Measurements from ENCODE around the gene LHB.
"Not testable (repeated sequence)": the region's sequence is repeated elsewhere in the genome, so short reads cannot be mapped to it uniquely, and the experiment has no call there.

Gene LHB

DNA sequence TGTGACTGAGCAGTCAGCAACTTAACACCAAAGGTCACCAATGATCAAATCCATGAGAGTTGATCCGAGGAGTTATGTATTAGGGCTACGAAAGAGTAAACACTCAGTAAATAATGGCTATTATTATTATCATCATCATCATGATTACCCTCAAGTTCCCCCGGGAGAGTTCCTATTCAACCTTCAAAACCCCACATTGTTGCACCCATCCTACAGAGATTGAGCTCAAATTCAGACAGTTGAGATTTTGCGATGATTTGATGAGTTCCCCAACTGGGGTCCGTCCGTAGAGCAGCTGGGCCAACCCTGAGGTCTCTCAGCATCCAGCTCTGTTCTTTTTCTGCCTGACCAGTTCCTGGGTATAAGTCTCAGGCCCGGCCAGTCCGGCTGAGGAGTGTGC, 21.2 kb upstream of the LHB start:
- not testable (repeated sequence) for DNase-seq (ENCODE audit: low read depth)

GRCh38 chr19:49036815-49037214, 19.9 kb upstream of the LHB start, which contains the start of gene CGB1:
TSS of gene CGB1 (minus strand) at chr19:49036895. CDS start at chr19:49036711, 184 bp downstream.
- DNase-seq (ENCODE audit: low read depth), result not testable (repeated sequence)

DNA sequence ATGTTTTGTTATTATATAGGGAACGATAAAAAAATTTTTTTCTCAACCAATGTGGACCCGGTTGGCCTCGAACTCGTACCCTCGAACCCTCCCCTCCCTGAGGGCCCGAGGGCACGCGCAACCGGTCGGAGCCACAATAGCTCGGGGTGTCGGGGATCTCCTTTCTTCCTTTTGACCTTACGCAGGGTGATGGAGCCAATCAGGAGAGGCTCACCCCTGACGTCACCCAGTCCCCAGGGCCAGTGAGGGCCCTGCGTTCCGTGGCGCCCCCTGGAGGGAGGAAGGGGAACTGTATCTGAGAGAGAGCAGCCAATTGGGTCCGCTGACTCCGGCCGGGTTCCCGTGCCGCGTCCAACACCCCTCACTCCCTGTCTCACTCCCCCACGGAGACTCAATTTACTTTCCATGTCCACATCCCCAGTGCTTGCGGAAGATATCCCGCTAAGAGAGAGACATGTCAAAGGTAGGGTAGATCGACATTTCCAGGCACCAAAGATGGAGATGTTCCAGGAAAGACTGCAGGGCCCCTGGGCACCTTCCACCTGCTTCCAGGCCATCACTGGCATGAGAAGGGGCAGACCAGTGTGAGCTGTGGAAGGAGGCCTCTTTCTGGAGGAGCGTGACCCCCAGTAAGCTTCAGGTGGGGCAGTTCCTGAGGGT, 14.9 kb upstream of the LHB start, which contains the start of gene CGB2:
CGB2 (plus strand) TSS at position 249 of the 660 bp plus-strand sequence; CDS start at position 455, 206 bp downstream.
- DNase-seq (ENCODE audit: low read depth), result not testable (repeated sequence)

- not testable (repeated sequence) for DNase-seq (ENCODE audit: low read depth)
These were observed 13.4 kb upstream of the LHB start for GRCh38 chr19:49030323-49030722.

GRCh38 chr19:49029749-49030148, 12.9 kb upstream of the LHB start:
- DNase-seq (ENCODE audit: low read depth), result not testable (repeated sequence)

GRCh38 chr19:49028686-49029085, 11.8 kb upstream of the LHB start:
- DNase-seq (ENCODE audit: low read depth), result not testable (repeated sequence)

DNA sequence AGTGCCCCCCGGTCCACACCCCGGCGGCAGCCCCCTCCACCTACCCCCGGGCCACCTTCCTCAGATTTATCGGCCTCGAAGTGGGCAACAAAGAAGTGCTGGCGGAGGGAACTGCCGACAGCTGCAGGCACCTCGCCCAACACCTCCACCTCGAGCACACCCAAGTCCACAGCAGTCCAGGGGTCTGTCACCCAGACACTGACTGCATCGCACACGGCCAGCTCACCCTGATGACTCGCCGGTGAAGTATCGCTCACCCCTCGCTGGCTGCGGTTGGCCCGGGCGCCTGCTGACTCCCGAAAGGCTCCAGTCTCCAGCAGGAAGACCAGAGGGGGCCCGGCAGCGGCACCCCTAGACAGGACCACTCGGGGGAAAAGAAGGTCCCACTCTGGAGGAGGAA, 8.7 kb upstream of the LHB start:
- DNase-seq (ENCODE audit: low read depth), result not testable (repeated sequence)

- DNase-seq (ENCODE audit: low read depth), result not testable (repeated sequence)
These were observed 8.2 kb upstream of the LHB start for GRCh38 chr19:49025088-49025487.

DNA sequence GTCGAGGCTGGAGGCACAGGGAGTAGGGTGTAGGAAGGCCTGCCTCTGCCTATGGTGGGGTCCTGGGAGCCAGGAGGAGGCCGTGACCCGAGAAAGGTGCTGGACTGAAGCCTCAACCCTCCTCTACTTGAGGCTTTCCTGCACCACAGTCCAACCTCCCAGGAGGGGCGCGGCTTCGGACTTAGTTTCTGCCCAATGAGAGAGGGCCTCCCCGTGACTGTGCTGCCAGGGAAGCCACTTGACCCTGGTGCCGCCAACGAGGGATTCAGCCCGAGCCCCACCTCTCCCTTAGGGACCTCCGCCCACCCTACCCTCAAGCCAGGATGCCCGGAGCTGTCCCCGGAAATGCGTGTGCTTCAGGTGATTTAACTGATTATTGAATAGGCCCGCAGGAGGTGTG, 7.3 kb upstream of the LHB start, which contains the start of gene CGB3:
CGB3 (minus strand) TSS at position 101 of the 400 bp plus-strand sequence. CDS start 362 bp downstream, outside the sequence.
- DNase-seq (ENCODE audit: low read depth), result not testable (repeated sequence)

GRCh38 chr19:49022116-49022515, 5.2 kb upstream of the LHB start:
- no peak for DNase-seq (ENCODE audit: low read depth)

- no peak for DNase-seq (ENCODE audit: low read depth)
These were observed 4.3 kb upstream of the LHB start for GRCh38 chr19:49020931-49021895.

DNA sequence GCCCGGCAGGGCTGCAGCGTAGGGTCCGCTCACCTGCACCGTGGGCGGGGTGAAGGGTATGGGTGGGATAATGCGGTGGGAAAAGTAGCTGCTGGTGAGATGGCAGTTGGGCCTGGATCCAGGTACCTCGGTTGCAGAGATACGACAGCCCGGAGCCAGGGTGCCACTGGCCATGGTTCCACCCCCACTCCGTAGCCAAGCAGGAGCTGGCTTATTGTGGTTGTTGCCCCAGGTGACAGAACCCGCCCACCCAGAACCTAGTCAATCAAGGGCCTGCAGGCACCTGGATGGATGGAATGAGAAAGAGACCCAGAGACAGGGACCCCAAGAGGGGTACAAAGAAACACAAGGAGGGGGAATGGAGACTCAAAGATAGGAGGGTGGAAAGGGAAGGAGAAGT, 3.5 kb upstream of the LHB start:
- DNase-seq (ENCODE audit: low read depth), result no peak

- peak; percentile 31 for DNase-seq (ENCODE audit: low read depth)
These were observed 2.5 kb upstream of the LHB start for GRCh38 chr19:49019242-49019932.

GRCh38 chr19:49018388-49019241, 1.7 kb upstream of the LHB start:
- DNase-seq (ENCODE audit: low read depth), result not testable (repeated sequence)

DNA sequence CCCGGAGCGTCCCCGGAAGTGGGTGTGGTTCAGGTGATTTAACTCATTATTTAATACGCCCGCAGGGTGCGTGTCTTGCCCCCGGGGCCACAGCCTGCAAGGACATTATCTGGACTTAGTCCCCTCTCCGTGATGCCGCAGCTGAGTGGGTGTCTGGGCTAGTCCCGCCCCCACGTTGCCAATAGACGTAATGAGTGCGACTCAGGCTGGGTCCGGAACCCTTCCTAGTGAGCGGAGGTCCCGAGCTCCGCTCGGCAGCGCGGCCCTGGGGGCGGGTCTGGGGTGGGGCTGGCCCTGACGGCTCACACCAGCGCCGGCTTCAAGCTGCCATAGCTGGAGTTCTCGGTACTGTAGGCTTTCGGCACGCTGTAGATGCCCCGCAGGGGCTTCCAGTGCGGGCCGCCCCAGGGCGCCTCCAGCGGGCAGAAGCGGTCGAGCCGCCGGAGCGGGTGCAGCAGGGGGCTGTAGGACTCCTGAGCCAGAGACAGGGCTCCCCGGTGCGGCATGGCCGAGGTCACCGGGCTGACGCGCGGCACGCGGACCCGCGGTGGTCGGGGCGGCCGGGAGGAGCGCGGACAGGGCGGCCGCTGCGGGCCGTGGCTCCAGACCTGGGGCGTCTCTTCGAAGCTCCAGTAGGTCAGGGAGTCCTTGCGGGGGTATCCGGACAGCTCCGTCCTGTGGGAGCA, 918 bp upstream of the LHB start:
- no peak for DNase-seq (ENCODE audit: low read depth)

GRCh38 chr19:49016067-49016839, 638 bp downstream of the LHB start:
- no peak for DNase-seq (ENCODE audit: low read depth)

DNA sequence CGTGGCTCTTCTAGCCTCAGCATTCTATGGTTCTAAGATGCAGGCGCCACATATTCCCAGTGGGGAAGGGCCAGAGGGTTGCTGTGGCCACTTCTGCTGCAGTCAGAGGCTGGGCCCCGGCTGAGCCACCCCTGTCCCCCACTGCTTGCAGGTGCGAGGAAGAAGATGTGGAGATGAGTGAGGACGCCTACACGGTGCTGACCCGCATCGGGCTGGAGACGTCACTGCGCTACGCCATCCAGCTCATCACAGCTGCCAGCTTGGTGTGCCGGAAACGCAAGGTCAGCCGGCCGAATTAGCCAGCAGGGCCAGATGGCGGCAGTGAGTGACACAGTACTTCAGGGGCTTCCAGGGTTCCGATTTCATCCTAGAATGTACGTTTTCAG, 2.0 kb downstream of the LHB start:
- no peak for DNase-seq (ENCODE audit: low read depth)

GRCh38 chr19:49014123-49014869, 2.6 kb downstream of the LHB start:
- DNase-seq (ENCODE audit: low read depth), result no peak

- DNase-seq (ENCODE audit: low read depth), result no peak
These were observed 5.7 kb downstream of the LHB start for GRCh38 chr19:49011194-49011593.

Data from stimulated activated CD8-positive, alpha-beta memory T cell treated with anti-CD3 and anti-CD28 coated beads, Interleukin-15, amount 100 ng/mL, for 24 hours (primary cell).